Vagina (tissue), 2 donors: ENCODE data around the gene LDLRAD4. TPM values are rescaled to one million over a fixed set of nuclear protein-coding genes. Genes with fewer than 3 reads are reported as not detected.

Experiments used
- DNase-seq, 2 donors: peaks; one replicate each; pipeline ENCODE4 v3.0.0-alpha.2; 2017; ENCODE audit errors: extremely low spot score in 2 of 2
- H3K27ac ChIP-seq: fragments of 200-600 bp; sonication (generic); one replicate; pipeline ENCODE4 v1.5.1; 2019
- H3K27me3 ChIP-seq: fragments of 200-600 bp; sonication (generic); one replicate; pipeline ENCODE4 v1.5.1; 2019
- H3K36me3 ChIP-seq, 2 donors: fragments of 200-600 bp; sonication (generic); one replicate each; pipeline ENCODE4 v1.5.1; 2017 to 2019
- H3K4me1 ChIP-seq: fragments of 200-600 bp; sonication (generic); one replicate; pipeline ENCODE4 v1.5.1; 2019
- H3K4me3 ChIP-seq, 2 donors: fragments of 200-600 bp; sonication (generic); 1 replicate in 1 of 2; 2 replicates in 1 of 2; pipeline ENCODE4 v1.5.1; 2016 to 2019
- H3K9me3 ChIP-seq: fragments of 200-600 bp; sonication (generic); one replicate; pipeline ENCODE4 v1.5.1; 2019
- CTCF ChIP-seq, 3 experiments: fragments of 450-650 bp in 2 of 3; fragments of 200-600 bp in 1 of 3; sonication (generic) in 1 of 3; IDR thresholded peaks; one replicate each; pipeline ENCODE4 v1.5.1; 2017 to 2019; ENCODE audit warnings: antibody characterized with exemption in 3 of 3, mild to moderate bottlenecking in 2 of 3, moderate library complexity in 2 of 3
- POLR2A ChIP-seq, 2 donors: fragments of 450-650 bp; IDR thresholded peaks; one replicate each; pipeline ENCODE4 v1.6.1; 2017; ENCODE audit warnings: antibody characterized with exemption in 2 of 2, mild to moderate bottlenecking in 2 of 2, moderate library complexity in 2 of 2
- POLR2AphosphoS5 ChIP-seq, 2 donors: sonication (generic); formaldehyde crosslinking; IDR thresholded peaks; one replicate each; pipeline ENCODE4 v1.9.0; 2017; ENCODE audit warnings: antibody characterized with exemption in 2 of 2, mild to moderate bottlenecking in 2 of 2, low read depth in 1 of 2; ENCODE audit not compliant: insufficient read depth in 1 of 2
- intact Hi-C: fragments of 100-400 bp; cut with DNase I; formaldehyde crosslinking; loops from one replicate; pipeline ENCODE4 v1.15.1; 2023
- total RNA-seq: library from RNA; depleted of rRNA; stranded (reverse); fragments of >200 nt; gene quantifications from one replicate; pipeline ENCODE4 v1.2.3, GENCODE V29; 2016

The LDLRAD4 gene
- total RNA-seq, 1 donor from 2014 or later = 24.3 TPM

DNA sequence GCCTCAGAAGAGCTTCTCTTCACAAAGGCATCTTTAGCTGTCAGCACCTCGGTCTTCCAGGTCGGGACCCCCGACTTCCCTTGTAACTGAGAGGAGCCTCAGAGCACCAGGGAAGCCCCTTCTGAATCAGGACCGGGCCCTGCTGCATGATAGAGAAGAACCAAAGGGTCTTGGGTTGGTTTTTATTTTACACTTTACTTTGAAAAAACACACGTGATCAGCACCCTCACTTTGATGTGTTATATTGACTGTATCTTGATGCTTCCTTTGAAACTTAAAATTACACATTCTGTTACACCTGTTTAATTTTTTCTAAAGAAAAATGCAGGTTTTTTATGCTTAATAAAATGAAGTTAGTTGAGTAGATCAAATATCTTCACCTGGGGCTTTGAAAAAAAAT lies 305.5 kb downstream of the LDLRAD4 start:
- no peak for DNase-seq
- H3K36me3 ChIP-seq = no peaks in the 10 kb centered on the region
- no peak overlapping the region for H3K27ac ChIP-seq
- no peak for TF ChIP-seq CTCF (IDR thresholded peaks at IDR 0.05)
- no peak for TF ChIP-seq POLR2AphosphoS5 (IDR thresholded peaks at IDR 0.05; ENCODE audit: insufficient read depth in 1 of 2, low read depth in 1 of 2)
- no peak for TF ChIP-seq POLR2A (IDR thresholded peaks at IDR 0.05)
- intact Hi-C loops = loop anchor here (5.0 kb wide), 1 partner anchor 307 kb away; the partner anchor contains the start of gene LDLRAD4
- H3K4me3 ChIP-seq = no peak overlapping the region
- no peaks in the 10 kb centered on the region for H3K4me1 ChIP-seq
- H3K9me3 ChIP-seq = no peaks in the 10 kb centered on the region
- H3K27me3 ChIP-seq = no peaks in the 10 kb centered on the region

- H3K27me3 ChIP-seq = no peaks in the 10 kb centered on the region
- TF ChIP-seq CTCF (IDR thresholded peaks at IDR 0.05) (no peak), POLR2AphosphoS5 (IDR thresholded peaks at IDR 0.05; ENCODE audit: insufficient read depth in 1 of 2, low read depth in 1 of 2) (no peak), POLR2A (IDR thresholded peaks at IDR 0.05) (no peak)
- no peaks in the 10 kb centered on the region for H3K9me3 ChIP-seq
- H3K36me3 ChIP-seq = no peaks in the 10 kb centered on the region
- no peak overlapping the region for H3K4me3 ChIP-seq
- peaks cover 3% of the 10 kb centered on the region for H3K4me1 ChIP-seq
- intact Hi-C loops = loop anchor here (5.0 kb wide), 1 partner anchor 308 kb away; the partner anchor contains the start of gene LDLRAD4
- DNase-seq = no peak
- no peak overlapping the region for H3K27ac ChIP-seq
Measured at GRCh38 chr18:13524811-13525210, 306.3 kb downstream of the LDLRAD4 start.

DNA sequence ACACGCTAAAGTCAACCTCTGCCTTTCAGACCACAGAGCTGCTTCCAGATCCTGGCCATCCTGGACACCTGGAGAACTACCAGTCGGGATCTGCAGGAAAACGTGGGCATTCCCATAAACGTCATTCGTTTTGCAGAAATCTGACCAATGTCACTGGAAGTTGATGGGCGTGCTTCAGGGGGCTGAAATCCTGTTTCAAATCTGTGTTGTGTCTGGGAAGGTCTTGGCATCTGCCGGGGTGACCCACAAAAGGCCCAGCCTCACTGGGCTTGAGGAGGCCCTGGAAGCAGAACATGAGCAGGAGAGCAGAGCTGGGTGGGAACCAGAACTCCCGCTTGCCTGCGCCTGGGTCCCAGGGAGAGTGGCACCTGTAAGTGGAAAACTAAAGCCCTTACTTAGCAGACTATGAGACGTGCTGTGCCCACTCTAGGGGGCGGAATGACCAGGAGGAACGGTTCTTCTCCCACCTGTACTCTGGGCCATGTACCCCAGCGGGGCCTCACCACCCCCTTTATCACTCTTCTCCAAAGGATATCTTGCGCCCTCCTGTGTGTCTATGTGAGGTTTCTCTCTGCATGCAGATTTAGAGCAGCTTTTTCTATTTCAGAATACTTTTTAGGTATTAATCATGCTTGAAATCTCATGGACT lies 306.9 kb downstream of the LDLRAD4 start:
- intact Hi-C loops = no loop called here
- H3K27ac ChIP-seq = no peak overlapping the region
- no peak overlapping the region for H3K4me3 ChIP-seq
- no peaks in the 10 kb centered on the region for H3K9me3 ChIP-seq
- DNase-seq = no peak
- TF ChIP-seq POLR2A (IDR thresholded peaks at IDR 0.05) (no peak), CTCF (IDR thresholded peaks at IDR 0.05) (no peak), POLR2AphosphoS5 (IDR thresholded peaks at IDR 0.05; ENCODE audit: insufficient read depth in 1 of 2, low read depth in 1 of 2) (no peak)
- H3K36me3 ChIP-seq = no peaks in the 10 kb centered on the region
- H3K27me3 ChIP-seq = no peaks in the 10 kb centered on the region
- H3K4me1 ChIP-seq = peaks cover 10% of the 10 kb centered on the region

DNA sequence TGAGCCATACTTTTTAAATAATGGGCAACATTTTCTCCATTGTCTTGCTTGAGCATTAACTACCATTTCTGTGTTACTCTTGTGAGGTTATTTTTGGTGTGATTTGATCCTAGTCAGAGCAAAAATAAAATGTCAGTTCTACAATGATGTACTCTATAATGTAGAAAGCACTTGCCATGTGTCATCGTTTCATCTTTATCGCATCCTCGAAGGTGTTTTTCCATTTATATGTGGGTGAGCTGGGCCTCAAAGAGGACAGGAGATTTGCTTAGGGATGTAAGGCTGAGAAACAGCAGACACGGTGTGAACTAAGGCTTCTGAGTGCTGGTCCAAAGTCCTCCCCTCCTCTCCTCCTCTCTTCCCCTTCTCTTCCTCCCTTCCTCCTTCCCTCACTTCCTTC lies 308.0 kb downstream of the LDLRAD4 start:
- no peak overlapping the region for H3K4me3 ChIP-seq
- no peaks in the 10 kb centered on the region for H3K36me3 ChIP-seq
- no peaks in the 10 kb centered on the region for H3K27me3 ChIP-seq
- no peak overlapping the region for H3K27ac ChIP-seq
- intact Hi-C loops = no loop called here
- no peak for DNase-seq
- TF ChIP-seq CTCF (IDR thresholded peaks at IDR 0.05) = no peak
- TF ChIP-seq POLR2A (IDR thresholded peaks at IDR 0.05) = no peak
- TF ChIP-seq POLR2AphosphoS5 (IDR thresholded peaks at IDR 0.05; ENCODE audit: insufficient read depth in 1 of 2, low read depth in 1 of 2) = no peak
- H3K4me1 ChIP-seq = peaks cover 15% of the 10 kb centered on the region
- H3K9me3 ChIP-seq = no peaks in the 10 kb centered on the region

GRCh38 chr18:13527256-13527655 lies 308.7 kb downstream of the LDLRAD4 start:
- Histone ChIP-seq H3K36me3 (no peaks in the 10 kb centered on the region), H3K27me3 (no peaks in the 10 kb centered on the region), H3K27ac (no peak overlapping the region), H3K4me3 (no peak overlapping the region), H3K9me3 (no peaks in the 10 kb centered on the region), H3K4me1 (peaks cover 15% of the 10 kb centered on the region)
- intact Hi-C loops = no loop called here
- no peak for DNase-seq
- no peak for TF ChIP-seq POLR2A (IDR thresholded peaks at IDR 0.05)
- no peak for TF ChIP-seq CTCF (IDR thresholded peaks at IDR 0.05)
- no peak for TF ChIP-seq POLR2AphosphoS5 (IDR thresholded peaks at IDR 0.05; ENCODE audit: insufficient read depth in 1 of 2, low read depth in 1 of 2)
